Measurements from ENCODE around the gene C22orf39.
"Not testable (repeated sequence)": the region's sequence is repeated elsewhere in the genome, so short reads cannot be mapped to it uniquely, and the experiment has no call there.

The C22orf39 gene

DNA sequence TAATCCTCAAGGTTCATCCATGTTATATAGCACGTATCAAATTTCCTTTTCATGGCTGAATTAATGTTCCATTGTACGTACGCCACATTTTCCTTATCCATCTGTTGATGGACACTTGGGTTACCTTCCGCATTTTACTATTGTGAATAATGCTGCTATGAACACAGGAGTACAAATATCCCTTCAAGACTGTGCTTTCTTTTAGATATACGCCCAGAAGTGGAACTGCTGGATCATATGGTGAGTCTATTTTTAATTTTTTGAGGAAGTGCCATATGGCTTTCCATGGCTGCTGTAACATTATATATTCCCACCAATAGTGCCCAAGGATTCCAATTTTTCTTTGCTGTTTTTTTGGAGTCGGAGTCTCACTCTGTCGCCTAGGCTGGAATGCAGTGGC lies 9.2 kb downstream of the C22orf39 start:
- DNase-seq (ENCODE audit: low read depth in 2 of 2) = no peak
- TF ChIP-seq, protein P1, sequence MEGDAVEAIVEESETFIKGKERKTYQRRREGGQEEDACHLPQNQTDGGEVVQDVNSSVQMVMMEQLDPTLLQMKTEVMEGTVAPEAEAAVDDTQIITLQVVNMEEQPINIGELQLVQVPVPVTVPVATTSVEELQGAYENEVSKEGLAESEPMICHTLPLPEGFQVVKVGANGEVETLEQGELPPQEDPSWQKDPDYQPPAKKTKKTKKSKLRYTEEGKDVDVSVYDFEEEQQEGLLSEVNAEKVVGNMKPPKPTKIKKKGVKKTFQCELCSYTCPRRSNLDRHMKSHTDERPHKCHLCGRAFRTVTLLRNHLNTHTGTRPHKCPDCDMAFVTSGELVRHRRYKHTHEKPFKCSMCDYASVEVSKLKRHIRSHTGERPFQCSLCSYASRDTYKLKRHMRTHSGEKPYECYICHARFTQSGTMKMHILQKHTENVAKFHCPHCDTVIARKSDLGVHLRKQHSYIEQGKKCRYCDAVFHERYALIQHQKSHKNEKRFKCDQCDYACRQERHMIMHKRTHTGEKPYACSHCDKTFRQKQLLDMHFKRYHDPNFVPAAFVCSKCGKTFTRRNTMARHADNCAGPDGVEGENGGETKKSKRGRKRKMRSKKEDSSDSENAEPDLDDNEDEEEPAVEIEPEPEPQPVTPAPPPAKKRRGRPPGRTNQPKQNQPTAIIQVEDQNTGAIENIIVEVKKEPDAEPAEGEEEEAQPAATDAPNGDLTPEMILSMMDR (IDR thresholded peaks at IDR 0.05; ENCODE audit: low read depth, low read length) = no peak
- no peak overlapping the region for H3K4me3 ChIP-seq (replicated peaks in 1 of 2; ENCODE audit: low read depth in 2 of 2, low read length in 2 of 2)

- not testable (repeated sequence) for H3K4me3 ChIP-seq (replicated peaks in 1 of 2; ENCODE audit: low read depth in 2 of 2, low read length in 2 of 2); DNase-seq (ENCODE audit: low read depth in 2 of 2)
Measured at GRCh38 chr22:19436444-19437161, 10.9 kb downstream of the C22orf39 start.

GRCh38 chr22:19434829-19435580 lies 12.5 kb downstream of the C22orf39 start:
- TF ChIP-seq, protein P1 (IDR thresholded peaks at IDR 0.05; ENCODE audit: low read depth, low read length) = no peak
- H3K4me3 ChIP-seq (replicated peaks in 1 of 2; ENCODE audit: low read depth in 2 of 2, low read length in 2 of 2) = no peak overlapping the region
- no peak for DNase-seq (ENCODE audit: low read depth in 2 of 2)

DNA sequence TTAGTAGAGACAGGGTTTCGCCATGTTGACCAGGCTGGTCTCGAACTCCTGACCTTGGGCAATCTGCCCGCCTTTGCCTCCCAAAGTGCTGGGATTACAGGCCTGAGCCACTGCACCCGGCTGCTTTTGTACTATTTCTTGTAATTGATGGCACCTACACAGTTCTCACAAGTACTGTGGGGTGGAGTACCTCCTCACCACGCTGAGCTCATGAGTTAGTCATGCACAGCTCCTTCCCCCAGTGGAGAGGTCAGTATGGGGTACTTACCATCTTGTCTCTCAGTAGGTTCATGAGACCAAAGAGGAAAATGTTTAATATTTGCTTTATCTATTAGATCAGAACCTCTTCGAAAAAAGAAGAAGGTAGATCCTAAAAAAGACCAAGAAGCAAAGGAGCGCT lies 13.1 kb downstream of the C22orf39 start:
- no peak overlapping the region for H3K4me3 ChIP-seq (replicated peaks in 1 of 2; ENCODE audit: low read depth in 2 of 2, low read length in 2 of 2)
- DNase-seq (ENCODE audit: low read depth in 2 of 2) = no peak
- TF ChIP-seq, protein P1 (IDR thresholded peaks at IDR 0.05; ENCODE audit: low read depth, low read length) = no peak

DNA sequence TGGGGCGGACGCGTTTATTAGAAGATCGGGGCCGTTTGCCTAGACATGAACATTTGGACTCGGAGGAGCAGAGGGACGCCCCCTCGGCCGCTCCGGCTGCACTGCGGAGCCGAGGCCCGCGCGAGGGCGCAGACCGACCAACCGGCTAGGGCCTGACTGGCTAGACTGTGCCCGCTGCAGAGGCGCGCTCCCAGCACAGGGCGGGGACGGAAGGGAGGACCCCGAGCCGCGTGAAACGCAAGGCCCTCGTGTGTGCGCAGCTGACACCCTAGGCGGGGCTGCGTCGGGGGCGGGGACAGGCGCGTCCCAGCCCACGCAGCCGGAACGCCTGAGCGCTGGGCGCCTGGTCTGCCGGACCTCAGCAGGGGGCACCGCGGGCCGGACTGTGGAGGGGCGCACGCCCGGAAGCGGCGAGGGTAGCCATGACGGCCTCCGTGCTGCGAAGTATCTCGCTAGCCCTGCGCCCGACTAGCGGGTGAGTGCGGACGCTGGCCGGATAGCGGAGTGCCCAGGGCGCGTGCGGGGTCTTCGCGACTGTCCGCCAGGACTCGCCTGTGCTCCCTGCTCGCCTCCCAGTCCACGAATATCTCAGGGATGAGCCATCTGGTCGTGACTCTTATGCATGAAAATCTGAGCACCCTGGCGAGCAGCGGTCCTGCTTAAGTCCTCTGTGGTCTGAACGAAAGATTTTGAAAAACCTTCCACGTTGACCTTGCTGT lies 15.2 kb downstream of the C22orf39 start, which contains the start of gene MRPL40:
Gene MRPL40, plus strand, starts transcription at position 413 of the 719 bp plus-strand sequence. Its CDS starts 10 bp downstream, at position 423.
- H3K4me3 ChIP-seq (replicated peaks in 1 of 2; ENCODE audit: low read depth in 2 of 2, low read length in 2 of 2) = peak within 1 kb of the TSS; percentile 90 to 93
- peak; percentile 94 to 97 for DNase-seq (ENCODE audit: low read depth in 2 of 2)
- TF ChIP-seq, protein P1 (IDR thresholded peaks at IDR 0.05; ENCODE audit: low read depth, low read length) = no peak

GRCh38 chr22:19431649-19432132 lies 15.8 kb downstream of the C22orf39 start, which contains the start of gene HIRA:
HIRA (minus strand) TSS chr22:19431733; CDS start chr22:19431476, 257 bp downstream.
- DNase-seq (ENCODE audit: low read depth in 2 of 2) = peak; percentile 75 to 80
- peak within 1 kb of the TSS; percentile 90 to 93 for H3K4me3 ChIP-seq (replicated peaks in 1 of 2; ENCODE audit: low read depth in 2 of 2, low read length in 2 of 2)
- TF ChIP-seq, protein P1 (IDR thresholded peaks at IDR 0.05; ENCODE audit: low read depth, low read length) = no peak
